HG02588 (cell line): Measurements from ENCODE around the gene XPNPEP2.

ENCODE experiments used
- ATAC-seq: cut with Tn5 transposase; IDR thresholded peaks from one replicate; pipeline ENCODE4 v1.9.1; 2021; ENCODE audit warnings: mild to moderate bottlenecking, moderate library complexity; ENCODE audit not compliant: unreplicated experiment

Gene XPNPEP2

DNA sequence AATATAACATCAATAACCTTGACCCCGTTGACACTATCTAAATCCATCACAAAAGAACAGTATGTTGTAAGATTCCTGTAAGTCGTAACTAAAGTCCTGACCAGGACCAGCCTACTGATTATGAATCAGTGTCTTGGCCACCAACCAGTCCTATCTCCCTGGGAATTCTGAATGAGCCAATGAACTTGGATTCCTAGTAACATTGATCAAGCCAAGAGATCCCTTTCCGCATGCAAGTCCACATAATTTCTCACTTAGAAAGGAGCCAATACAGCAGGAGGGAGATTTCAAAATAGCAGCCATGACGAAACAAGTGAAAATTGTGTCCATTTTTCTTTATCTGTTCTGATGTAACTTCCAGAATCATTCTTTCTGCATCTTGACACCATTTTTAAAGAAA, 9.5 kb downstream of the XPNPEP2 start:
- no peak for ATAC-seq

DNA sequence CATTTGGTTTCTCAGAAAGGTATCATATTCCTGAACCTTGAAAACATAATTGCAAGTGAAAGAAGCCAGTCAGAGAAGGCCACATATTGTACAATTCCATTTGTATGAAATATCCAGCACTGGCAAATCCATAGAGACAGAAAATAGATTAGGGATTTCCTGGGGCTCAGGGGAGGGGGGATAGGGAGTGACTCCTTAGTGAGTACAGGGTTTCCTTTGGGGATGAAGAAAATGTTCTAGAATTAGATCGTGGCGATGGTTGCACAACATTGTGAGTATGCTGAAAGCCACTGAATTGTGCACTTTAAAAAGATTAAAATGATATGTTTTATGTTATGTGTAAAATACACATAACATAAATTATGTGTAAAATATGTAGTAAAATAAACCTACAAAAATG, 10.3 kb downstream of the XPNPEP2 start:
- no peak for ATAC-seq

DNA sequence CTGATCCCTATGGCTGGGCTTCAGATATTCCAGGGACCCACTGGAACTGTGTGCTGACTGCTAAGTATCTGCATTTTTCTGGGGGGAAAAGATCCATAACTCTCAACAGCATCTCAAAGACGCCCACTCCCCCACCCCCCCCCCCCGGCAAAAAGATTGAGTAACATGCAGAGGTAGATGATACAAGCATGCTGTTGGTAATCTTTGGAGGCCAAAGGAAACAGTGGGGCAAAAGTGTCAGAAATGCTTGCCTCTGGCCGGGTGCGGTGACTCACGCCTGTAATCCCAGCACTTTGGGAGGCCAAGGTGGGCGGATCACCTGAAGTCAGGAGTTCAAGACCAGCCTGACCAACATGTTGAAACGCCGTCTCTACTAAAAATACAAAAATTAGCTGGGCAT, 12.2 kb downstream of the XPNPEP2 start:
- ATAC-seq, result no peak

DNA sequence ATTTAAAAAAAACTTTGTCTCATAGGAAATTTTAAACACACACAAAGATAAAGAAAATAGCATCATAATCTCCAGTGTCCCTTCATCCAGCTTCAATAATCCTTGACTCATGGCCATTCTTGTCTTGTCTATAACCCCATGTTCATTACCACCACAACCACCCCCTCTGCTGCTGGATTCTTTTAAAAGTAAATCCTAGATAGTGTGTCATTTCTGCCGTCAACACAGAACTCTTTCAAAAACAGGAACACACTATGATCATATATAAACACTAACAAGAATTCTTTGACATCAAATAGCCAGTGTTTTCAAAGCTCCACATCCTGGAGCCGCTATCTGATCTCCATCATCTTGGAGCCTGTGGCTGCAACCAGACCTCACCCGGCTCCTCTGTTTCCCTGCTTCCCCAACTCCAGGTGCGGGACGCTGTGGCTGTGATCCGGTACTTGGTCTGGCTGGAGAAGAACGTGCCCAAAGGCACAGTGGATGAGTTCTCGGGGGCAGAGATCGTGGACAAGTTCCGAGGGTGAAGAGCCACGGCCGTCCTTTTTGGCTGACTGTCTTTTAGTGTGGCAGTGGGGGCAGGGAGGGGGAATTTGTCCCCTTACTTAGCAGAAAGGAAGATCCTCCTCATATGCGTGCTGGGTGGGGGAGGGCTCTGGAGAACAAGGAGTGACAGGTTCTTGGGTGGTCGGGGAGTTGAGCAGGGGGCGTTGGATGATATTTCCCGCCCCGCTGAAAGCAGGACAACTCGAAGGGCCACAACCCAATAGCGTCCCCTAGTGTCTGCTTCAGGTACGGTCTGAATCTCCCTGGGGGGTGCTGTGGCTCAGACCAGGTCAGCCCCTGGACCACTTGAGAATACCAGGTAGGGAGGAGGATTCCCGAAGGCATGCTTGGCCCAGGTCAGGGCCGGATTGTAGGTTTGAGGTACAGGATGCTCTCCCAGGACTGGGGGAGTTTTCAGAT, 15.6 kb downstream of the XPNPEP2 start:
- ATAC-seq, result no peak

DNA sequence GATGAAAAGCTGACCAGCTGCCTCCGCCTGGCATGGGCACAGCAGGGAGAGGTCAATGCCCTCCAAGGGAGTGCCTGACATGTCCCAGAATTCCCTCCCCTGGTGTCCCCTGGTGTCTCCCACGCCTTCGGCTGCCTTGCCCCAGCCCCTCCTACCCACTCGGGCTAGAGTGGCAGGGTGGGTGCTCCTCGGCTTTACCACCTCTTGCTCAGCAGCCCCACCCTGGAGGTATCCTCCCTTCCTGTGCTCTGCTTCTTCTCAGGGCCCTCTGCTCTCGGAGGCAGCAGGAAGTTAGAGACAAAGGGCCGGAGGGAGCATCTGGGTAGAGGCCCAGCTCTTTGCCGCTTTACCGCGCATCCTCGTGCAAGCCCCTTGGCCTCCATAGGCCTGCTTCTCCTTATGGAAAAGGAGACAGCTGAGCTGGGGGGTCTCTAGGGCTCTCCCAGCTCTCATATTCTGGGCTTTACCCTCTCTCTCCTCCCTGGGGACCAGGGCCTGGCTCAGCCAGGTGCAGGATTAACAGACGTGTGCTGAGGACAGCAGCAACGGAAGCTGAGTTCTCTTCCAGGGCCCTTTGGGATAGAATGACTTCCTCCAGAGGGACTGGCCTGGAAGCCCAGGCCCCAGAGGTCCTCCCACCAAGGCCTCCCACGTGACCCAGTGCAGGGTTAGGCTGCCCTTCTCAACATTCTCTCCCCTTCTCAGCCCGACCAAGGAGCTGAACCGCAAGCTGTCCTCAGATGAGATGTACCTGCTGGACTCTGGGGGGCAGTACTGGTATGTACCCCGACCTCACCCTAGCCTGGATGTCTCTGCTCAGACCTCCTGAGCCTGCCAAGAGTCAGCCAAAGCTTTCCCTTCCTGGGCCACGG, 17.2 kb downstream of the XPNPEP2 start:
- ATAC-seq, result no peak

DNA sequence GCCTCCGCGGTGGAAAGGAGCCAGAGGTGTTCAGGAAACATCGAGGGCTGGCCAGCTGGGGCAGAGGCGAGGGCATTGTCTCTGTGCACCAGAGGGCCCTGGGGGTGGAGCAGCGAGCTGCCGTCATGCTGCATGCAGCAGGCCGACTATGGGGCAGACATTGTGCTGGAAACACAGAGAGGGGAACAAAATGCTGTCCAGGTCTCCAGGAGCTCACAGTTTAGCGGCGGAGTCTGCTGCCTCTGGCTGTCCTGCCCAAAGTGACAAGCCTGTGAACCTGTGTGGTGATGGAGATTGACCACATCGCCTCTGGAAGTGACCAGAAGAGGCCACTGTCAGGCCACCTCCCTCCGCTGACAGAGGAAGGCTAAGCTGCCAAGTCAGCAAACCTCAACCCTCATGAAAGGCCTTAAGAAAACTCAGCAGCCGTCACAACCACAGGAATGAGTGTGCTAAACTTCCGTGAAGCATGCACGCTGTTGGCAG, 20.8 kb downstream of the XPNPEP2 start:
- no peak for ATAC-seq

DNA sequence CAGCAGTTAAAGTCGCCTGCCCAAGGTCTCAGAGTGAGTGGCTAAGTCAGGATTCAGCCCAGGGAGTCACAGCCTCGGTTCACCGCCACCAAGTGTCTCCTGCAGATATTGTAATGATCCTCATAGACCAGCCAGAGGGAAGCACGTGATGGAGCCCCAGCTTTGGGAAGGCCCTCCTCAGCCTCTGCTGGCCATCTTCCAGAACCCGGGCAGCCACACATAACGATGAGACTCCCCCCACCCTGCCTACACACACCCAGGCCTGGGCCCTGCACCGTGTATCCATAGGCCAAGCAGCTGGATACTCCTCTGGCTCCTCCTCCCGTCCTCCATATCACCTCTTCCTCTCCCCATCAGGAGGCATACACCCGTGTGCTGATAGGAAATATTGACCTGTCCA, 21.4 kb downstream of the XPNPEP2 start:
- no peak for ATAC-seq

DNA sequence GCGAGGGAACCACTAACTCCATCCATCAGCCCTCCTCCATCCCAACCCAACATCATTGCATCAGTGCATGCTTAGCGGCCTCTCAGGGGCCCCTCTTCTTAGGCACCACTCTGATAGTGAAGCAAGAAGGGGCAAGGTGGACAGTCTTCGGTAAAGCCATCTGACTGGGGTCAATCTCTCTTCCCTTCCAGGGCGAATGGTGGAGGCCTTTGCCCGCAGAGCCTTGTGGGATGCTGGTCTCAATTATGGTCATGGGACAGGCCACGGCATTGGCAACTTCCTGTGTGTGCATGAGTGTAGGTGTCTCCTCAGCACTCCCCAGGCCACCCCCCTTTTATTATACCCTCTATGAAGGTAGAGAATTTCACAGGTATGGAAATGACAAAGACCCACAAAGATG, 22.2 kb downstream of the XPNPEP2 start:
- no peak for ATAC-seq

DNA sequence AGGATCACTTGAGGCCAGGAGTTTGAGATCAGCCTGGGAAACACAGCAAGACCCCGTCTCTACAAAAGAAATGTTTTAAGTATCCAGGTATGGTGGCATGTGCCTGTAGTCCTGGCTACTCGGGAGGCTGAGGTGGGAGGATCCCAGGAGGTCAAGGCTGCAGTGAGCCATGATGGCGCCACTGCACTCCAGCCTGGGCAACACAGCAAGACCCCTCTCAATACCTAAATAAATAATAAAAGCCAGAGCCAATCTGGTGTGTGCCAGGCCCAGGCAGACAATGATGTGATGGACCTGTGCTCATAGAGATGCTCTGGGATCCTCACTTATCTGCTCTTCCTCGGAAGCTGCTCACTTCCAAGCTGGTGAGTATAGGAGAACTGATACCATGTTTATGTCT, 22.8 kb downstream of the XPNPEP2 start:
- no peak for ATAC-seq

DNA sequence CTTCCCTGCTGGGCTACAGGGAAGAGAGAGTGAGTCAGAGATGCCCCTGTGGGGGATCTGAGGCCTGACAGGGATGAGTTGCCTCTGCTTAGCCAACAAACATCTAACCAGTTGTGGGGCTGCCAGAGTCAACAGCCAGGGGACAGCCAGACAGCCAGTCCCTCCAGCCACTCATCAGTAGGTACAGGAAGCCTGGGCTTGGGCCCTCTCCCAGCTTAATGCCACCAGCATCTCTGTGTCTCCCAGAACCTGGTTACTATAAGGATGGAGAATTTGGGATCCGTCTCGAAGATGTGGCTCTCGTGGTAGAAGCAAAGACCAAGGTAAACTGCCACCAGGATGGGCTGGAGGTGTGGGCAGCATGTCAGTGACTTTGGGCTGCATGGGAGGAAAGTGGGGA, 23.7 kb downstream of the XPNPEP2 start:
- ATAC-seq, result no peak

DNA sequence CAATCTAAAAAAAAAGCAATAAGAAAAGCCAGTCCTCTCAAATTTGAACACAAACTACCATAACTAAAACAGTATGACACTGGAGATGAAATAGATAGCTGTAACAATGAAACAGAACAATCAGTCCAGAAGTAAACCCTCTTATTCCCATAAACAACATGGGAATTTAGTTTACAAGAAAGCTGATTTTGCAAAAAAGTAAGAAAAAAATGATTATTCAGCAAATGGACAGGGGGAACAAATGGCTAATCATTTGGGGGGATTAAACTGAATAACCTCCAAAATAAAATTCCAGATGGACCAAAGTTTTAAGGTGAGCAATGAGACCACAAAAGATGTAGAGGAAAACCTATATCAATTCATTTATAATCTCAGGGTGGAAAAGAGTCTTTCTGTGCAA, 24.9 kb downstream of the XPNPEP2 start:
- no peak for ATAC-seq

DNA sequence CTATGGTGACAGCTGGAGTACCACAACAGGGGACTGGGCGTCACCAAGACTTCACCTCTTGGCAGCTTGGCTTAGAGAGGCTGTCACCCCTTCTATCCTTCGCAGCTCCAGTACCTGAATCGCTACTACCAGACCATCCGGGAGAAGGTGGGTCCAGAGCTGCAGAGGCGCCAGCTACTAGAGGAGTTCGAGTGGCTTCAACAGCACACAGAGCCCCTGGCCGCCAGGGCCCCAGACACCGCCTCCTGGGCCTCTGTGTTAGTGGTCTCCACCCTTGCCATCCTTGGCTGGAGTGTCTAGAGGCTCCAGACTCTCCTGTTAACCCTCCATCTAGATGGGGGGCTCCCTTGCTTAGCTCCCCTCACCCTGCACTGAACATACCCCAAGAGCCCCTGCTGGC, 29.4 kb downstream of the XPNPEP2 start:
- ATAC-seq, result no peak

DNA sequence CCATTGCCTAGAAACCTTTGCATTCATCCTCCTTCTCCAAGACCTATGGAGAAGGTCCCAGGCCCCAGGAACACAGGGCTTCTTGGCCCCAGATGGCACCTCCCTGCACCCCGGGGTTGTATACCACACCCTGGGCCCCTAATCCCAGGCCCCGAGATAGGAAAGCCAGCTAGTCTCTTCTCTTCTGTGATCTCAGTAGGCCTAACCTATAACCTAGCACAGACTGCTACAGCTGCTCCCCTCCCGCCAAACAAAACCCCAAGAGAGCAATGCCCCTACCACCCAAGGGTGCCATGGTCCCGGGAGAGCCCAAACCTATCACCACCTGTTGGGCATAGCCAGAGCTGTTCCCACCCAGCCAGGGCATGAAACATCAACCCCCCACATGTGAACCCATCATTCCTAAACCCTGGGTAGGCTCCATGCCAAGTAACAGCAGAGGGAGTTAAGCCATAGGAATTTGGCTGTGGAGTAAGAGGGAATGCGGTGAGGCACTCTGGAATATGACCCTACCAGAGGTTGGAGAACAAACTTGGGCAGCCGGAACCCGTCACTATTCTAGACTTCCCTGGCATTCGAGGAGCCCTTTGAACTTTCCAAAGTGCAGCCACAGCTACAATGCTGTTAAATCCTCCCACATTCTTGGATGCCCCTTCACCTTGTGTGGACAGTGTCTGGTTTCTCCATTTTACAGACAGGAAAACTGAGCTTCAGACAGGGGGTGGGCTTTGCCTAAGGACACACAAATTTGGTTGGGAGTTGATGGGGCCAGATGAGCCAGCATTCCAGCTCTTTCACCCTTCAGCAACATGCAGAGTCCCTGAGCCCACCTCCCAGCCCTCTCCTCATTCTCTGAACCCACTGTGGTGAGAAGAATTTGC, 30.0 kb downstream of the XPNPEP2 start:
- no peak for ATAC-seq

DNA sequence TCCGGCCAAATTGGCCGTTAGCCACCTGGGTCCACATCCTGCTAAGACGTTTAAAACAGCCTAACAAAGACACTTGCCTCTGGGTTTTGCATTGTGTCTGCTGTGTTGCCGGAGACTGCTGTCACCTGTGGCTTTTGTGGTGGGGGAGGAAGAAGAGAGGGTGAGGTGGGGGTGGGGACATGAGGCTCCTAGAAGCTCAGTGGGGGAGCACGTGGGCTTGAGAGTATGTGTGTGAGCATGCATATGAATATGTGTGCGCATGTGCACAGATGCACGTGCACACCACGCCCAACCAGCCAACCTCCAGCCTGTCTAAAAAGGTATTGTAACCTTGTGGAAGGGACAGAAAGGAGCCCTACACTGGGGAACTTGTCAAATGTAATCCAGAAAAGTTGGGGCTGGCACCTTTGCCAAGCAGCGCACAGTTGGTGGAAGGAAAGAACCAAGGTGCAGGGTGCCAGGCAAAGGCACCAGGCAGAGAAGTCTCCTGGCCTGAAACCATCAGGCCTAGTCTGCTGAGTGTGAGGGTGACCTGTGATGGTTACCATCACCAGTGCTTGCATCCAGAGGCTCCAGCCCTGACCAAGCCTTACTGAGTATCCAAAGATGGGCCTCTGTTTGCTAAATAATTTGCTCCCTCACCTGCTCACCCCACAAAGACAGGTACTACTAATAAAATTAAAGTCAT, 30.8 kb downstream of the XPNPEP2 start:
- peak; percentile 40 for ATAC-seq

DNA sequence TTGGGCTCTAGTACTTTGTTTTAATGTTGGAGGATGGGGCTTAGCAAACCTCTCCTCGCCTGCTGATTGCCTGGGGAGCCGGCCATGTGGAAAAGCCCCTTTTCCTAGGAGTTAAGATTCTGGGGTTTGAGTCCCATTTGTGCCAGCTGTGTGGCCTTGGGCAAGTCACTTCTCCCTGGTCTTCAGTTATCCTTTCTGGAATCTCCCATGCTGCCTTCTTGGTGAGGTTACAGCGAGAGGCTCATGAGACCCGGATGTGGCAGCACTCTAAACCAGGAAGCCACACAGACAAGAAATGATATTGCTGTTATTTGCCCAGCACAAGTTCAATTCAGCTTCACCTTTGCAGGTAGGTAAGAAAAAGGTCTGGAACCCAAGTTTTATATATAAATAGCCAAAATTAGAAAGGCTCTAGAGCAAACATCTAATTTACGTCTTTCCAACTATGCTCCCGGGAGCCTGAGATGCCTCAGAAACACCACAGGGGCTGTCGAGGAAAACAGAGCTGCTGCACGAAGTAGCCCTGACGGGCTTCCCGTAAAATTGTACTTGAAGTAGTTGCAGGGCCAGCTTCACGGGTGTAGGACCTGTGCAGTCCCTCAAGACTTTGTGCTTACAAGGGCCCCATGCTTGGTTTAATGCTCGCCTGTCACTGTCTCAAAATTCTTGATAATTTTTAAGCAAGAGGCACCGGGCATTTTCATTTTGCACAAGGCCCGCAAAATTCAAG, 32.7 kb downstream of the XPNPEP2 start:
- ATAC-seq, result no peak

DNA sequence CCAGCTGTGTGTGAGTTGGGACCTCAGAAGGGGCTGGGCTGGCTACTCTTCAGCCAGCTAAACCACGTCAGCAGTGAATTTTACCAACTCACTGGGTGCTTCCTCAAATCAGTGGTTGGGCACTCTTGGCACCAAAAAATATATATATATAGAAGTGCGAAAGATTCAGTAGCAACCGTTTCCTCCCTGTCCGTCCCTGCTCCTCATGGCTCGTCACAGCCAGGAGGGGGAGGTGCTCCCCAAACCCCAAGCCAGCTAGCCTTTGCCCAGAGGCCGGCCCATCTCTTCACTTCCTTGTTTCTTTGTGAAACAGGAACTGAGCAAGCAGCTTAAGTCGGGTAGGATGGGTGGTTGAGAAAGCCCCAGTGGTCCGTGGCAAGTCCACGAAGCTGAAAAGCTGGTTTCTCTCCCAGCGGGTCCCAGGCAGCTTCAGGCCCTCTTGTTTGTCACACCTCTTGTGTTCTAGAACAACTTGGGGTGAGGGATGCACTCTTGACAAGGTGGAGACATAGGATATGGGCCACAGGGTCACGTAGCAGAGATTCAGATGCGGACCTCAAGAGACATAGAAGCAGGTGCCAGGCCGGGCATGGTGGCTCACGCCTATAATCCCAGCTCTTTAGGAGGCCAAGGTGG, 34.1 kb downstream of the XPNPEP2 start:
- peak; percentile 68 for ATAC-seq

DNA sequence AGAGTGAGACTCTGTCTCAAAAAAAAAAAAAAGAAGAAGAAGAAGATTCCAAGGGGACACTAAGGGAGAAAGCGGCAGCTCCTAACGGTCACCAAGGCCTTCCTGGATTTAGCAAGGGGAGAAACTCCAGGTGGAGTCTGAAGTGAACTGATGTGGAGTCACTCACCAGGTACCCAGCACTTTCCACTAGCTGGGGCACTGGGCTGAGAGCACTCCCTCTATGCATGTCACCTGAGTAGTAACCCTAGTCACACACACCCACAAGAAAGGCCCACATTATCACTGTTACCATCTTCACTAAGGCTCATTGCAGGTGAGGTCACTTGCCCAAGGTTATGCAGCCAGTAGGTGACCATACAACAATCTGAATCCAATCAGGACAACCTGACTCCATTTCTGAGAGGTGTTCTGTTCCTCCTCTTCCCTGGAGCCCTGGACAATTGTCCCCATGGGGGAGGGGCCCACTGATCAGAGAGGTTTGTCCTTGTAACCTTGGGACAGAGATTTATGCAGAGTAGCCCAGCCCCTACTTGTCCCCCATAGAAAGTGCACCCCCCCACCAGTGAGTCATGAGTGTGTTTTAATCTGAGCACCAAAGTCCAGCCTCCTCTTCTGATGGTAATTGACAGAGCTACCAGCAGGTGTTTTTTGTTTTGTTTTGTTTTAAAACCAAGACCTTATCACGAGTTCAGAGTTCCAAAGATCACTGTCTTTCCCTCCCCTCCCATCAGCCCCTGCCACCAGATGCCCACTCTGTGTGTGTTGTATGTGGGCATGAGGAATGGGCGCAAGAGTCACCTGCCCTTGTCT, 35.1 kb downstream of the XPNPEP2 start:
- ATAC-seq, result no peak
